ENCODE data around the gene SCARB1. TPM values are rescaled to one million over a fixed set of nuclear protein-coding genes. Genes with fewer than 3 reads are reported as not detected.

Gene SCARB1
- total RNA-seq, 1 experiment from 2014 or later, result 31.3 TPM

DNA sequence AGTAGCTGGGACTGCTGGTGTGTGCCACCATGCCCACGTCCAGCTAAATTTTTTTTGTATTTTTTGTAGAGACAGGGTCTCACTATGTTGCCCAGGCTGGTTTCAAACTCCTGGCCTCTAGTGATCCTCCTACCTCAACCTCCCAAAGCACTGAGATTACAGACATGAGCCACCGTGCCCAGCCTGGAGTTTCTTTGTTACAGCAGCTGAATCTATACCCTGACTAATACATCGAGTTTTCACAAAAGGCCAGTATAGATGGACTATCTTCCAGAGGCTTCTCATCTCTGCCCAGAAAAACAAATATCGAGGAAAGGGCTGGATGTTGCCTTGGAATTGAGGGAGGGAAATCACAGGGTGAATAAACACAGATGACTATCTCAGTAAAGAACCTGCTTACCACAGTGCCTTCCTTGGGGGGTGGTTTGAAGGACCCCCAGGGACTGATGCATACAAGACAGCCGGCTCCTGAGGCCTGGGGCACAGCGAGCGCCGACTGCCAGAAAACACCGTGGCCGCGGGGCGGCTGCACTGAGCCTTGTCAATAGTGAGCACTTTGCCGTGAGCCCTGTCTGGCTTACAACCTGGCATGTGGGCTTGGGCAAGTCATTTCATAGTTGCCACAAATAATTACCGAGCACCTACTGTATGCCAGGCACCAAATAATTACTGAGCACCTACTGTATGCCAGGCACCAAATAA lies 111.9 kb downstream of the SCARB1 start:
- no peak overlapping the region for H4K8ac ChIP-seq (replicated peaks; ENCODE audit: insufficient read length, low read depth, low read length)
- H2BK5ac ChIP-seq (ENCODE audit: insufficient read length, low read length), result no peak overlapping the region
- Mint-ChIP-seq H3K9me3 (peaks cover 19 to 24% of the 10 kb centered on the region in 2 experiments), H3K27me3 (ENCODE audit: low read depth) (peaks cover 9% of the 10 kb centered on the region), H3K36me3 (ENCODE audit: insufficient read depth in 1 of 3, low read depth in 3 of 3) (peaks cover 7 to 25% (median 14%) of the 10 kb centered on the region in 3 experiments; a peak in 6 of 7 replicates), H3K27ac (no peak overlapping the region), H3K4me1 (peaks cover 25 to 27% of the 10 kb centered on the region in 2 experiments), H3K4me3 (no peak overlapping the region)
- H2AFZ ChIP-seq (ENCODE audit: low read length), result no peak overlapping the region
- H3K23me2 ChIP-seq (ENCODE audit: insufficient read length, low read depth, low read length, poor library complexity, severe bottlenecking), result no peaks in the 10 kb centered on the region
- H2BK15ac ChIP-seq (ENCODE audit: low read depth, low read length), result no peak overlapping the region
- no peak overlapping the region for H3K9ac ChIP-seq (ENCODE audit: extremely low read depth, insufficient read length, low read length)
- no peaks in the 10 kb centered on the region for H3K4me1 ChIP-seq (ENCODE audit: insufficient read depth, low read length)
- no peaks in the 10 kb centered on the region for H3K79me2 ChIP-seq (ENCODE audit: insufficient read depth, low read length)
- H3T11ph ChIP-seq (ENCODE audit: low read length), result no peak overlapping the region
- H2BK12ac ChIP-seq (ENCODE audit: insufficient read length, low read depth, low read length), result no peak overlapping the region
- H4K91ac ChIP-seq (ENCODE audit: insufficient read length, low read depth, low read length), result no peak overlapping the region
- H3K4ac ChIP-seq (ENCODE audit: low read depth, low read length), result no peak overlapping the region
- WGBS (ENCODE audit: extremely low coverage, insufficient read length, low lambda C conversion rate), result no CpG with 5 or more reads among the region's 14 CpGs
- DNase-seq, result no peak
- no peak overlapping the region for H3K27ac ChIP-seq (ENCODE audit: insufficient read length, low read depth, low read length)
- no peaks in the 10 kb centered on the region for H3K27me3 ChIP-seq (ENCODE audit: insufficient read depth, low read length)
- H3K9me3 ChIP-seq (ENCODE audit: control insufficient read depth, low read depth, low read length), result no peaks in the 10 kb centered on the region
- TF ChIP-seq CTCF (conservative IDR thresholded peaks at IDR 0.05), result no peak
- H2BK20ac ChIP-seq (ENCODE audit: low read depth, low read length, poor library complexity, severe bottlenecking), result no peak overlapping the region
- no peak overlapping the region for H3K18ac ChIP-seq (ENCODE audit: insufficient read length, low read depth, low read length)
- H3K56ac ChIP-seq (ENCODE audit: insufficient read length, low read depth, low read length), result no peak overlapping the region
- no peak overlapping the region for H2BK120ac ChIP-seq (ENCODE audit: low read depth, low read length, poor library complexity, severe bottlenecking)
- H4K20me1 ChIP-seq (ENCODE audit: control insufficient read depth, insufficient read depth, insufficient read length), result no peaks in the 10 kb centered on the region
- H3K23ac ChIP-seq (ENCODE audit: insufficient read length, low read depth, low read length), result no peak overlapping the region
- H2AK5ac ChIP-seq (ENCODE audit: insufficient read length, low read length), result no peak overlapping the region
- no peak overlapping the region for H3K14ac ChIP-seq (ENCODE audit: insufficient read depth, low read length)
- no peaks in the 10 kb centered on the region for H3K79me1 ChIP-seq (ENCODE audit: insufficient read depth, low read depth, low read length, poor library complexity, severe bottlenecking)
- H4K5ac ChIP-seq (ENCODE audit: insufficient read length, low read depth, low read length), result no peak overlapping the region
- H3K4me2 ChIP-seq (ENCODE audit: insufficient read depth, insufficient read length, low read length), result no peak overlapping the region
